GM21576 (cell line): ENCODE data around the gene FAM217B.

Experiments used
- ATAC-seq: cut with Tn5 transposase; IDR thresholded peaks from one replicate; pipeline ENCODE4 v1.9.1; 2021; ENCODE audit warnings: mild to moderate bottlenecking, moderate library complexity; ENCODE audit not compliant: unreplicated experiment

FAM217B gene

GRCh38 chr20:59972037-59972801 is 32.0 kb downstream of the FAM217B start:
- no peak for ATAC-seq

- ATAC-seq, result no peak
These were observed 36.1 kb downstream of the FAM217B start for GRCh38 chr20:59976156-59976782.

- ATAC-seq, result no peak
These were observed 36.9 kb downstream of the FAM217B start for GRCh38 chr20:59977086-59977485.

- no peak for ATAC-seq
These were observed 42.9 kb downstream of the FAM217B start for GRCh38 chr20:59983076-59983475.

- no peak for ATAC-seq
These were observed 44.4 kb downstream of the FAM217B start for GRCh38 chr20:59984541-59984940.

GRCh38 chr20:59985164-59985563 is 45.0 kb downstream of the FAM217B start:
- no peak for ATAC-seq

GRCh38 chr20:59985864-59986263 is 45.7 kb downstream of the FAM217B start:
- ATAC-seq, result no peak

GRCh38 chr20:59987135-59987534 is 46.9 kb downstream of the FAM217B start:
- ATAC-seq, result no peak

GRCh38 chr20:59988141-59988540 is 48.0 kb downstream of the FAM217B start:
- no peak for ATAC-seq

- no peak for ATAC-seq
These were observed 52.4 kb downstream of the FAM217B start for GRCh38 chr20:59992526-59993084.

GRCh38 chr20:59993736-59994430 is 53.7 kb downstream of the FAM217B start:
- ATAC-seq, result no peak

GRCh38 chr20:59994697-59995122 is 54.5 kb downstream of the FAM217B start:
- ATAC-seq, result no peak

GRCh38 chr20:59996108-59996507 is 55.9 kb downstream of the FAM217B start:
- ATAC-seq, result no peak

GRCh38 chr20:59997896-59998295 is 57.7 kb downstream of the FAM217B start:
- ATAC-seq, result no peak
